Mammary epithelial cell (primary cell): ENCODE results near the gene CAV3.

ENCODE experiments used
- EZH2 ChIP-seq: IDR thresholded peaks from 2 replicates; pipeline ENCODE4 v1.6.1; 2012; ENCODE audit warnings: low read length, inconsistent platforms, borderline replicate concordance
- TF ChIP-seq, protein P1 (sequence below), 2 donors: IDR thresholded peaks in 1 of 2; conservative IDR thresholded peaks in 1 of 2; 2 replicates each; pipeline ENCODE4 v1.5.1; 2011 to 2012; ENCODE audit warnings: inconsistent platforms in 2 of 2, low read length in 2 of 2, mild to moderate bottlenecking in 2 of 2, control low read depth in 1 of 2, low read depth in 1 of 2; ENCODE audit not compliant: insufficient read depth in 1 of 2; ENCODE audit errors: extremely low read depth in 1 of 2

DNA sequence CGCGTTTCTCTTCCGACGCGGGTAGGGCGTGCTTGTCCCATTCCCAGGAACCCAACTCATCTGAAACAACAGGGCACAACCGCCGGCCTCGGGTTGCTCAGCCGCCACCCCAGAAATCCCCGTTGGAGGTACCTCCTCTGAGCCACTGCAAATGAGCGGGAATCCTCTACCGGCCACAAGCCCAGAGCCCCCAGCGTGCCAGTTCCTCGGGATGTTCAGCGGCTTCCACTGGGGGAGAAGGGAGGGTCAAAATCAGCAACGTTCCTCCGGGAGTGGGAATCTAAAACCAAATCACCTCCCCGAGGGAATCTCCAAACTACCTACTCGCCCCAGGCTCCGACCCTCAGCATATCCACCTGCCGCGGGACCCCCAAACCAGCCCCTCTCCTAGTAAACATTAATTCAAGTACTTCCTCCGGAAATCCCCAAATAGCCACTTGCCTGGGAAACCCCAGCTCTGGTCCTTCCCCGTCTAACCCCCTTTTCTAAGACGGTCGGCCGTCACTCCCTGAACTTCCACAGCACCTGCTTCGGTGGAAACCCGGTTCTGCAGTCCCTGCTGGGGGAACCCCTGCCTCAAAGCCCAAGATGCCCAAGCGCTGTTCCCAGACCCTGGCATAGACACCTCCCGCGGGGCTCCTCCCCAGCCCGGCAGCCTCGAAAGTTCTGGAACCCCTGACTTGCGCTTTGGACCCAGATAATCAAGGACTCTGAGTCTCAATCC lies 34.9 kb downstream of the CAV3 start:
- TF ChIP-seq, protein P1, sequence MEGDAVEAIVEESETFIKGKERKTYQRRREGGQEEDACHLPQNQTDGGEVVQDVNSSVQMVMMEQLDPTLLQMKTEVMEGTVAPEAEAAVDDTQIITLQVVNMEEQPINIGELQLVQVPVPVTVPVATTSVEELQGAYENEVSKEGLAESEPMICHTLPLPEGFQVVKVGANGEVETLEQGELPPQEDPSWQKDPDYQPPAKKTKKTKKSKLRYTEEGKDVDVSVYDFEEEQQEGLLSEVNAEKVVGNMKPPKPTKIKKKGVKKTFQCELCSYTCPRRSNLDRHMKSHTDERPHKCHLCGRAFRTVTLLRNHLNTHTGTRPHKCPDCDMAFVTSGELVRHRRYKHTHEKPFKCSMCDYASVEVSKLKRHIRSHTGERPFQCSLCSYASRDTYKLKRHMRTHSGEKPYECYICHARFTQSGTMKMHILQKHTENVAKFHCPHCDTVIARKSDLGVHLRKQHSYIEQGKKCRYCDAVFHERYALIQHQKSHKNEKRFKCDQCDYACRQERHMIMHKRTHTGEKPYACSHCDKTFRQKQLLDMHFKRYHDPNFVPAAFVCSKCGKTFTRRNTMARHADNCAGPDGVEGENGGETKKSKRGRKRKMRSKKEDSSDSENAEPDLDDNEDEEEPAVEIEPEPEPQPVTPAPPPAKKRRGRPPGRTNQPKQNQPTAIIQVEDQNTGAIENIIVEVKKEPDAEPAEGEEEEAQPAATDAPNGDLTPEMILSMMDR (conservative IDR thresholded peaks at IDR 0.05 in 1 of 2, IDR thresholded peaks at IDR 0.05 in 1 of 2; ENCODE audit: extremely low read depth in 1 of 2, insufficient read depth in 1 of 2, low read depth in 1 of 2, low read length in 2 of 2) = no peak
- no peak for TF ChIP-seq EZH2
